Neural progenitor cell (in vitro differentiated cells): ENCODE results near the gene LPIN1. TPM values are rescaled to one million over a fixed set of nuclear protein-coding genes. Genes with fewer than 3 reads are reported as not detected.

Source experiments
- DNase-seq: peaks from one replicate; pipeline ENCODE4 v3.0.0-alpha.2; 2016; ENCODE audit warnings: low spot score
- H2AFZ ChIP-seq: fragments of 200-600 bp; sonication (generic); replicated peaks from 2 replicates; pipeline ENCODE4 v1.6.1; 2016; ENCODE audit warnings: antibody characterized with exemption
- H3F3A ChIP-seq: fragments of 200-600 bp; sonication (generic); 2 replicates; pipeline ENCODE4 v1.6.1; 2016; ENCODE audit warnings: antibody characterized with exemption, low read depth
- H3K27ac ChIP-seq: fragments of 200-600 bp; sonication (generic); 2 replicates; pipeline ENCODE4 v1.5.1; 2016; ENCODE audit warnings: mild to moderate bottlenecking
- H3K27me3 ChIP-seq: fragments of 200-600 bp; sonication (generic); 2 replicates; pipeline ENCODE4 v1.6.1; 2016; ENCODE audit warnings: mild to moderate bottlenecking, moderate library complexity
- H3K36me3 ChIP-seq: fragments of 200-600 bp; sonication (generic); 2 replicates; pipeline ENCODE4 v1.5.1; 2016
- H3K4me1 ChIP-seq: fragments of 200-600 bp; sonication (generic); 2 replicates; pipeline ENCODE4 v1.6.1; 2016; ENCODE audit warnings: mixed run types
- H3K4me2 ChIP-seq: fragments of 200-600 bp; sonication (generic); 2 replicates; pipeline ENCODE4 v1.6.1; 2016
- H3K4me3 ChIP-seq: fragments of 200-600 bp; sonication (generic); 2 replicates; pipeline ENCODE4 v1.5.1; 2016
- H3K79me2 ChIP-seq: fragments of 200-600 bp; sonication (generic); 2 replicates; pipeline ENCODE4 v1.6.1; 2016; ENCODE audit warnings: low read depth
- H3K9ac ChIP-seq: fragments of 200-600 bp; sonication (generic); 2 replicates; pipeline ENCODE4 v1.6.1; 2016
- H3K9me3 ChIP-seq: fragments of 200-600 bp; sonication (generic); 2 replicates; pipeline ENCODE4 v1.5.1; 2016; ENCODE audit warnings: low read depth
- H4K20me1 ChIP-seq: fragments of 200-600 bp; sonication (generic); 2 replicates; pipeline ENCODE4 v1.6.1; 2016; ENCODE audit warnings: low read depth
- H3K27ac Mint-ChIP-seq: 3 replicates; pipeline ENCODE4 v1.8.0; 2021; ENCODE audit warnings: mixed read lengths
- H3K27me3 Mint-ChIP-seq: 2 replicates; pipeline ENCODE4 v1.8.0; 2022; ENCODE audit warnings: low read depth, mild to moderate bottlenecking, inconsistent platforms, moderate library complexity, mixed read lengths; ENCODE audit not compliant: insufficient read depth
- H3K36me3 Mint-ChIP-seq: 3 replicates; pipeline ENCODE4 v1.8.0; 2021; ENCODE audit warnings: mixed read lengths
- H3K4me1 Mint-ChIP-seq: 3 replicates; pipeline ENCODE4 v1.8.0; 2021; ENCODE audit warnings: mixed read lengths
- H3K4me3 Mint-ChIP-seq: 3 replicates; pipeline ENCODE4 v1.8.0; 2021; ENCODE audit warnings: mild to moderate bottlenecking, moderate library complexity, mixed read lengths
- H3K9me3 Mint-ChIP-seq: 3 replicates; pipeline ENCODE4 v1.8.0; 2020; ENCODE audit warnings: mixed read lengths
- CTCF ChIP-seq: fragments of 200-600 bp; sonication (generic); IDR thresholded peaks from 2 replicates; pipeline ENCODE4 v1.5.1; 2017; ENCODE audit warnings: antibody characterized with exemption, mild to moderate bottlenecking
- EZH2 ChIP-seq: fragments of 200-600 bp; sonication (generic); IDR thresholded peaks from 2 replicates; pipeline ENCODE4 v1.6.1; 2017; ENCODE audit warnings: antibody characterized with exemption, mild to moderate bottlenecking, moderate library complexity
- EZH2phosphoT487 ChIP-seq: fragments of 200-600 bp; sonication (generic); IDR thresholded peaks from 2 replicates; pipeline ENCODE4 v1.6.1; 2017; ENCODE audit warnings: antibody characterized with exemption
- total RNA-seq: library from RNA; depleted of rRNA; stranded (reverse); fragments of >200 nt; gene quantifications from 2 replicates; pipeline ENCODE4 v1.2.3, GENCODE V29; 2015; ENCODE audit warnings: low replicate concordance

LPIN1 gene
- total RNA-seq, 1 donor from 2014 or later = 18.0 TPM

DNA sequence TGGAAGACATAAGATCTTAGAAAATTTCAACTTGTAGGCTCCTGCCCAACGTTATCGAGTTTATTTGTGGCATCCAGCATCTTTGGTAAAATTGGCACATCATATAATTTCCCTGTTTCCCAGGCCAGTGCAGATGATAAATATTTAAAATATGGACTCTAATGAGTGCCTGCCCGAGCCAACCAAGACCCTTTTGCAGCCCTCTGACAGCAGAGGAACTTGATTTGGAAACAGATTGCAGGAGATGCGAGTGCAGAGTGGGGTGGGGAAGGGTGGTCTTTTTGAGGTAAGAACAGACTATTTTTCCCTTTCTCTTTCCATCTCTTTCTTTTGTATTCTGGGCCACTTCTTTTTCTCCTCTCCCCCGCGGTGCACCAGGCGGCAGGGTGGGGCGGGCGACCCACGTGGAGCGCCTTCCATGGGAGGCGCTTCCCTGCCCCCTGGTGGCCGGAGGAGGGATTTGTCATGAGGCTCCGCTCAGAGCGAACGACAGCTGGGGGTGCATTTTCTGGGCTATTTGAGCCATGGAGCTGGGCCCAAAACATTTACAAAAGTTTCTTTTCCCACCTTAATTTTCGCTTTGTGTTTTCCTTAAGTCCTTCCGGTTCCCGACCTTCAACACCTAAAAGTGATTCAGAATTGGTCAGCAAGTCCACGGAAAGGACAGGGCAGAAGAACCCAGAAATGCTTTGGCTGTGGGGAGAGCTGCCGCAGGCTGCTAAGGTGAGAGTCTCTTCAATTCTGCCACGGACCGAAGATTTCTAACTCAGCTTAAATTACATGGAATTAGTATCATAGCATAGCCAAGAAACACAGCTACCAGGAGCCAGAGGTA is 32.7 kb downstream of the LPIN1 start:
- Histone ChIP-seq H3F3A (no peaks in the 10 kb centered on the region), H3K27me3 (no peaks in the 10 kb centered on the region), H3K9ac (no peak overlapping the region), H2AFZ (no peak overlapping the region), H3K4me2 (peak overlapping the region; percentile 50), H3K4me3 (no peak overlapping the region), H3K4me1 (peaks cover 4% of the 10 kb centered on the region), H4K20me1 (peaks cover 4% of the 10 kb centered on the region), H3K9me3 (no peaks in the 10 kb centered on the region), H3K79me2 (no peaks in the 10 kb centered on the region), H3K27ac (no peak overlapping the region), H3K36me3 (peaks cover 6% of the 10 kb centered on the region)
- Mint-ChIP-seq H3K27ac (no peak overlapping the region), H3K4me3 (no peak overlapping the region), H3K36me3 (peaks cover 44% of the 10 kb centered on the region), H3K27me3 (no peaks in the 10 kb centered on the region), H3K4me1 (peaks cover 8% of the 10 kb centered on the region), H3K9me3 (no peaks in the 10 kb centered on the region)
- DNase-seq = peak; percentile 88
- TF ChIP-seq CTCF (peak; percentile 95), EZH2 (no peak), EZH2phosphoT487 (no peak)

DNA sequence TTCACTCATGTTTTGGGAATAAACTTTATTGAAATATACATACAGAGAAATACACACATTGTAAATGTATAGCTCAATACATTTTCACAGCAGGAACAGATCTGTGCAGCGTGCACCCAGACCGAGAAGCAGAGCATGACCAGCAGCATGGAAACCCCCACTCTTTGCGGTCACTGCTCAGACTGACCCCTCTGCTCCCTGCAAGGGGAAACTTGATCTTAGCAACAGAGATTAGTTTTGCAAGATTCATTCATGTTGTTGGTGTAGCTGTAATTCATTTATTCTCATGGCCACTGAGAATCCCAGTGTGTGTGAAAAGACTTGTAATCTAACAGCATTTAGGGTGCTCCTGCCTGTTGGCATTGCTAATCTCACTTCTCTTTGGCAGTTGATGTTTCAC is 35.2 kb downstream of the LPIN1 start:
- H3K4me3 ChIP-seq = no peak overlapping the region
- no peak for DNase-seq
- H4K20me1 ChIP-seq = peaks cover 4% of the 10 kb centered on the region
- Mint-ChIP-seq H3K27me3 (no peaks in the 10 kb centered on the region), H3K36me3 (peaks cover 45% of the 10 kb centered on the region), H3K27ac (no peak overlapping the region), H3K4me1 (peaks cover 8% of the 10 kb centered on the region), H3K4me3 (no peak overlapping the region), H3K9me3 (no peaks in the 10 kb centered on the region)
- H3K4me2 ChIP-seq = no peak overlapping the region
- no peak for TF ChIP-seq EZH2
- TF ChIP-seq EZH2phosphoT487 = no peak
- no peak for TF ChIP-seq CTCF
- H3F3A ChIP-seq = no peaks in the 10 kb centered on the region
- H3K9me3 ChIP-seq = no peaks in the 10 kb centered on the region
- no peaks in the 10 kb centered on the region for H3K79me2 ChIP-seq
- peaks cover 4% of the 10 kb centered on the region for H3K4me1 ChIP-seq
- H3K27me3 ChIP-seq = no peaks in the 10 kb centered on the region
- no peaks in the 10 kb centered on the region for H3K36me3 ChIP-seq
- H3K27ac ChIP-seq = no peak overlapping the region
- no peak overlapping the region for H3K9ac ChIP-seq
- H2AFZ ChIP-seq = no peak overlapping the region

DNA sequence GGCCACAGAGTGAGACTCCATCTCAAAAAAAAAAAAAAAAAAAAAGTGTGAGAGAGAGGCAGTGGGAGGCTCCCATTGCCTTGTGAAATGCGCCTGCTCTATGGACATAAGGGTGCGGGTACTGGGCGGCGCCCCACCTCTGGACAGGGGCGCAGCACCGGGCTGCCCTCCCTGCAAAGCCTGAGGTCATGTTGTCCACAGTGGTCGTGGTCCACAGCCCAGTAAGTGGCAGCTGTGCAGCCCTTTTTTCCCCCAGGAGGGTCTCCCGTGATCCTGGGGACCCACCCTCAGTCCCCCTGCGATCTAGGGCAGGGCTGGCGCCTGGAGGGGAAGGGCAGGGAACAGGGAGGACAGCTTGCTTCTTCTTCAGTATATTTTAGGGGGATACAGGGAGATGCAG is 37.8 kb downstream of the LPIN1 start:
- no peak for DNase-seq
- H3K4me3 ChIP-seq = no peak overlapping the region
- no peaks in the 10 kb centered on the region for H3K9me3 ChIP-seq
- no peak overlapping the region for H2AFZ ChIP-seq
- no peak overlapping the region for H3K4me3 Mint-ChIP-seq
- peaks cover 3% of the 10 kb centered on the region for H4K20me1 ChIP-seq
- no peaks in the 10 kb centered on the region for H3F3A ChIP-seq
- no peaks in the 10 kb centered on the region for H3K27me3 ChIP-seq
- H3K4me2 ChIP-seq = no peak overlapping the region
- no peak overlapping the region for H3K27ac ChIP-seq
- H3K79me2 ChIP-seq = no peaks in the 10 kb centered on the region
- peaks cover 54% of the 10 kb centered on the region for H3K36me3 Mint-ChIP-seq
- no peaks in the 10 kb centered on the region for H3K9me3 Mint-ChIP-seq
- H3K9ac ChIP-seq = no peak overlapping the region
- H3K4me1 ChIP-seq = no peaks in the 10 kb centered on the region
- peaks cover 2% of the 10 kb centered on the region for H3K4me1 Mint-ChIP-seq
- H3K27me3 Mint-ChIP-seq = no peaks in the 10 kb centered on the region
- TF ChIP-seq CTCF (no peak), EZH2 (no peak), EZH2phosphoT487 (no peak)
- H3K36me3 ChIP-seq = no peaks in the 10 kb centered on the region
- H3K27ac Mint-ChIP-seq = no peak overlapping the region
